GM23248 (cell line): ENCODE measurements around the gene CHTF18. TPM values are rescaled to one million over a fixed set of nuclear protein-coding genes. Genes with fewer than 3 reads are reported as not detected.
"Not testable (repeated sequence)": the region's sequence is repeated elsewhere in the genome, so short reads cannot be mapped to it uniquely, and the experiment has no call there.

ENCODE experiments used
- DNase-seq: peaks from one replicate; pipeline ENCODE4 v3.0.0-alpha.2; 2015
- H2AFZ ChIP-seq: fragments of 200-600 bp; sonication (generic); 2 replicates; pipeline ENCODE4 v1.6.1; 2016; ENCODE audit warnings: antibody characterized with exemption
- H3F3A ChIP-seq: fragments of 200-600 bp; sonication (generic); 2 replicates; pipeline ENCODE4 v1.6.1; 2016; ENCODE audit warnings: mild to moderate bottlenecking, antibody characterized with exemption, mixed run types; ENCODE audit not compliant: insufficient read depth
- H3K27ac ChIP-seq: fragments of 200-600 bp; sonication (generic); 2 replicates; pipeline ENCODE4 v1.5.1; 2016; ENCODE audit warnings: mild to moderate bottlenecking
- H3K27me3 ChIP-seq: fragments of 200-600 bp; sonication (generic); replicated peaks from 2 replicates; pipeline ENCODE4 v1.6.1; 2016; ENCODE audit warnings: mild to moderate bottlenecking; ENCODE audit not compliant: insufficient read depth
- H3K36me3 ChIP-seq: fragments of 200-600 bp; sonication (generic); 2 replicates; pipeline ENCODE4 v1.6.1; 2016; ENCODE audit warnings: low read depth, mild to moderate bottlenecking
- H3K4me1 ChIP-seq: fragments of 200-600 bp; sonication (generic); 2 replicates; pipeline ENCODE4 v1.6.1; 2016; ENCODE audit warnings: mild to moderate bottlenecking; ENCODE audit not compliant: insufficient read depth
- H3K4me2 ChIP-seq: fragments of 200-600 bp; sonication (generic); one replicate; pipeline ENCODE4 v1.6.1; 2016; ENCODE audit warnings: mild to moderate bottlenecking; ENCODE audit not compliant: unreplicated experiment
- H3K4me3 ChIP-seq: fragments of 200-600 bp; sonication (generic); 2 replicates; pipeline ENCODE4 v1.5.1; 2016; ENCODE audit warnings: mild to moderate bottlenecking
- H3K79me2 ChIP-seq: fragments of 200-600 bp; sonication (generic); 2 replicates; pipeline ENCODE4 v1.6.1; 2016; ENCODE audit warnings: mild to moderate bottlenecking; ENCODE audit not compliant: insufficient read depth
- H3K9ac ChIP-seq: fragments of 200-600 bp; sonication (generic); 2 replicates; pipeline ENCODE4 v1.6.1; 2016; ENCODE audit warnings: mild to moderate bottlenecking
- H3K9me2 ChIP-seq: fragments of 200-600 bp; sonication (generic); 2 replicates; pipeline ENCODE4 v1.6.1; 2016; ENCODE audit warnings: mixed run types, mild to moderate bottlenecking, moderate library complexity; ENCODE audit not compliant: insufficient read depth
- H3K9me3 ChIP-seq: fragments of 200-600 bp; sonication (generic); one replicate; pipeline ENCODE4 v1.6.1; 2017; ENCODE audit warnings: low read depth
- H4K20me1 ChIP-seq: fragments of 200-600 bp; sonication (generic); 2 replicates; pipeline ENCODE4 v1.6.0; 2016; ENCODE audit not compliant: insufficient read depth
- EZH2 ChIP-seq: fragments of 200-600 bp; sonication (generic); IDR thresholded peaks from 2 replicates; pipeline ENCODE4 v1.6.1; 2018; ENCODE audit warnings: antibody characterized with exemption, mild to moderate bottlenecking; ENCODE audit not compliant: insufficient read depth, poor library complexity, severe bottlenecking
- EZH2phosphoT487 ChIP-seq: fragments of 200-600 bp; sonication (generic); IDR thresholded peaks from 2 replicates; pipeline ENCODE4 v1.6.1; 2018; ENCODE audit warnings: antibody characterized with exemption, moderate library complexity, mild to moderate bottlenecking, low read depth; ENCODE audit not compliant: insufficient read depth
- WGBS, 2 experiments: methylation state at CpG; one replicate each; pipeline ENCODE4 v1.1.6; 2015 to 2017; ENCODE audit warnings: low lambda C conversion rate in 2 of 2, low coverage in 1 of 2; ENCODE audit errors: missing lambda C conversion rate in 2 of 2; 5-methylcytosine and 5-hydroxymethylcytosine counted together
- in situ Hi-C: fragments of 300-500 bp; cut with MboI; formaldehyde crosslinking; loops from 2 replicates; pipeline ENCODE4 v1.15.0; 2020
- polyA plus RNA-seq: library from polyadenylated mRNA; unstranded; fragments of >200 nt; fragmentation: Nextera tagmentation; extraction: Ambion mirVana; gene quantifications from 2 replicates; pipeline ENCODE4 v1.2.1, GENCODE V29; 2016
- total RNA-seq: library from RNA; depleted of rRNA; stranded (reverse); fragments of >200 nt; shearing (Covaris generic); gene quantifications from 2 replicates; pipeline ENCODE4 v1.2.3, GENCODE V29; 2014

The CHTF18 gene
- total and polyA plus RNA-seq, 2 experiments from 2014 or later = 8.8 to 13.1 TPM

- Histone ChIP-seq H3K4me2 (no peak overlapping the region), H3K9me2 (no peaks in the 10 kb centered on the region), H3K9me3 (no peaks in the 10 kb centered on the region), H2AFZ (no peak overlapping the region), H3K27me3 (peaks cover 17% of the 10 kb centered on the region; the same call in 1 of the 2 replicates), H4K20me1 (no peaks in the 10 kb centered on the region), H3K9ac (no peak overlapping the region), H3K27ac (no peak overlapping the region), H3K4me3 (no peak overlapping the region), H3K4me1 (peaks cover 22% of the 10 kb centered on the region), H3K79me2 (no peaks in the 10 kb centered on the region), H3K36me3 (no peaks in the 10 kb centered on the region), H3F3A (0 out of 2 replicates have a peak, but pooled peaks cover 5% of the 10 kb centered on the region)
- TF ChIP-seq EZH2 (peak; percentile 47), EZH2phosphoT487 (no peak)
- WGBS, 2 experiments = 28 to 29% methylated on average over 62 to 65 of the region's 71 CpGs
- peak; percentile 28 for DNase-seq
- in situ Hi-C loops = loop anchor here (25.0 kb wide), 1 partner anchor 245 kb away; the partner anchor contains the start of gene SSTR5
Observed at GRCh38 chr16:817001-817906, 28.8 kb downstream of the CHTF18 start.

GRCh38 chr16:818132-818531, 29.7 kb downstream of the CHTF18 start:
- peaks cover 22% of the 10 kb centered on the region for H3K4me1 ChIP-seq
- H3K9me2 ChIP-seq = no peaks in the 10 kb centered on the region
- H3K27ac ChIP-seq = no peak overlapping the region
- no peak overlapping the region for H3K9ac ChIP-seq
- no peak overlapping the region for H3K4me3 ChIP-seq
- H4K20me1 ChIP-seq = no peaks in the 10 kb centered on the region
- H3K36me3 ChIP-seq = no peaks in the 10 kb centered on the region
- H2AFZ ChIP-seq = no peak overlapping the region
- WGBS, 2 experiments = 63 to 73% methylated on average over 8 of the region's 8 CpGs
- in situ Hi-C loops = loop anchor here (25.0 kb wide), 1 partner anchor 244 kb away; the partner anchor contains the start of gene SSTR5
- H3K9me3 ChIP-seq = no peaks in the 10 kb centered on the region
- peaks cover 17% of the 10 kb centered on the region; the same call in 1 of the 2 replicates for H3K27me3 ChIP-seq
- no peak overlapping the region for H3K4me2 ChIP-seq
- H3K79me2 ChIP-seq = no peaks in the 10 kb centered on the region
- TF ChIP-seq EZH2phosphoT487 (no peak), EZH2 (no peak)
- no peak for DNase-seq
- H3F3A ChIP-seq = 0 out of 2 replicates have a peak, but pooled peaks cover 5% of the 10 kb centered on the region

GRCh38 chr16:818592-818991, 30.2 kb downstream of the CHTF18 start:
- H3K4me2 ChIP-seq = no peak overlapping the region
- H3K9me2 ChIP-seq = no peaks in the 10 kb centered on the region
- H3K4me3 ChIP-seq = no peak overlapping the region
- 26 to 28% methylated on average over 2 of the region's 2 CpGs for WGBS, 2 experiments
- H3K36me3 ChIP-seq = no peaks in the 10 kb centered on the region
- H3K79me2 ChIP-seq = no peaks in the 10 kb centered on the region
- DNase-seq = no peak
- H4K20me1 ChIP-seq = no peaks in the 10 kb centered on the region
- H3K9me3 ChIP-seq = no peaks in the 10 kb centered on the region
- H3K4me1 ChIP-seq = peaks cover 21% of the 10 kb centered on the region
- H3K9ac ChIP-seq = no peak overlapping the region
- 0 out of 2 replicates have a peak, but pooled peaks cover 5% of the 10 kb centered on the region for H3F3A ChIP-seq
- TF ChIP-seq EZH2 (no peak), EZH2phosphoT487 (no peak)
- in situ Hi-C loops = loop anchor here (25.0 kb wide), 1 partner anchor 244 kb away; the partner anchor contains the start of gene SSTR5
- no peak overlapping the region for H3K27ac ChIP-seq
- H3K27me3 ChIP-seq = peaks cover 17% of the 10 kb centered on the region; the same call in 1 of the 2 replicates
- H2AFZ ChIP-seq = no peak overlapping the region

GRCh38 chr16:819336-820043, 31.1 kb downstream of the CHTF18 start:
- no peak overlapping the region for H3K27ac ChIP-seq
- no peaks in the 10 kb centered on the region for H3K9me3 ChIP-seq
- 0 out of 2 replicates have a peak, but pooled peaks cover 5% of the 10 kb centered on the region for H3F3A ChIP-seq
- H3K79me2 ChIP-seq = no peaks in the 10 kb centered on the region
- H3K4me1 ChIP-seq = peaks cover 13% of the 10 kb centered on the region
- TF ChIP-seq EZH2 (no peak), EZH2phosphoT487 (no peak)
- in situ Hi-C loops = loop anchor here (25.0 kb wide), 1 partner anchor 243 kb away; the partner anchor contains the start of gene SSTR5
- H4K20me1 ChIP-seq = no peaks in the 10 kb centered on the region
- no peak for DNase-seq
- H2AFZ ChIP-seq = no peak overlapping the region
- H3K4me2 ChIP-seq = no peak overlapping the region
- peaks cover 17% of the 10 kb centered on the region; the same call in 1 of the 2 replicates for H3K27me3 ChIP-seq
- no peak overlapping the region for H3K4me3 ChIP-seq
- H3K9ac ChIP-seq = no peak overlapping the region
- 54% methylated on average over 23 of the region's 23 CpGs for WGBS, 2 experiments
- no peaks in the 10 kb centered on the region for H3K36me3 ChIP-seq
- no peaks in the 10 kb centered on the region for H3K9me2 ChIP-seq

- H3K27me3 ChIP-seq = peaks cover 21% of the 10 kb centered on the region; the same call in 1 of the 2 replicates
- not testable (repeated sequence) for DNase-seq, H3K9me3 ChIP-seq, H4K20me1 ChIP-seq, H3K4me2 ChIP-seq, H3K4me1 ChIP-seq, H2AFZ ChIP-seq, H3K27ac ChIP-seq, H3F3A ChIP-seq, H3K9me2 ChIP-seq, H3K36me3 ChIP-seq, H3K9ac ChIP-seq, H3K4me3 ChIP-seq, H3K79me2 ChIP-seq
- in situ Hi-C loops = loop anchor here (25.0 kb wide), 1 partner anchor 242 kb away; the partner anchor contains the start of gene SSTR5
- 61 to 65% methylated on average over 9 to 10 of the region's 10 CpGs for WGBS, 2 experiments
Observed at GRCh38 chr16:820044-820408, 31.6 kb downstream of the CHTF18 start.
